ENCODE measurements around the gene IL34.

The IL34 gene

GRCh38 chr16:70689035-70689969 is 42.9 kb downstream of the IL34 start:
- no peak for DNase-seq (ENCODE audit: low read depth)

- DNase-seq (ENCODE audit: low read depth) = no peak
Observed at GRCh38 chr16:70689970-70690891, 43.9 kb downstream of the IL34 start.

GRCh38 chr16:70691223-70692129 is 45.1 kb downstream of the IL34 start:
- no peak for DNase-seq (ENCODE audit: low read depth)

- DNase-seq (ENCODE audit: low read depth) = no peak
Observed at GRCh38 chr16:70692130-70692872, 45.9 kb downstream of the IL34 start.

- no peak for DNase-seq (ENCODE audit: low read depth)
Observed at GRCh38 chr16:70692873-70693671, 46.7 kb downstream of the IL34 start.

- DNase-seq (ENCODE audit: low read depth) = no peak
Observed at GRCh38 chr16:70694088-70694867, 47.9 kb downstream of the IL34 start.

GRCh38 chr16:70694868-70695218 is 48.5 kb downstream of the IL34 start:
- DNase-seq (ENCODE audit: low read depth) = no peak

GRCh38 chr16:70695331-70696070 is 49.1 kb downstream of the IL34 start:
- no peak for DNase-seq (ENCODE audit: low read depth)

- no peak for DNase-seq (ENCODE audit: low read depth)
Observed at GRCh38 chr16:70696355-70696754, 50.0 kb downstream of the IL34 start.

GRCh38 chr16:70696952-70697593 is 50.7 kb downstream of the IL34 start:
- no peak for DNase-seq (ENCODE audit: low read depth)

- DNase-seq (ENCODE audit: low read depth) = no peak
Observed at GRCh38 chr16:70697594-70698170, 51.3 kb downstream of the IL34 start.

GRCh38 chr16:70698901-70699300 is 52.5 kb downstream of the IL34 start:
- no peak for DNase-seq (ENCODE audit: low read depth)

- no peak for DNase-seq (ENCODE audit: low read depth)
Observed at GRCh38 chr16:70699696-70700095, 53.3 kb downstream of the IL34 start.

- no peak for DNase-seq (ENCODE audit: low read depth)
Observed at GRCh38 chr16:70700101-70701020, 54.0 kb downstream of the IL34 start.

- DNase-seq (ENCODE audit: low read depth) = no peak
Observed at GRCh38 chr16:70701036-70701435, 54.7 kb downstream of the IL34 start.

GRCh38 chr16:70701596-70701995 is 55.2 kb downstream of the IL34 start:
- no peak for DNase-seq (ENCODE audit: low read depth)

- no peak for DNase-seq (ENCODE audit: low read depth)
Observed at GRCh38 chr16:70701998-70702397, 55.6 kb downstream of the IL34 start.

Measured in stimulated activated CD8-positive, alpha-beta memory T cell treated with anti-CD3 and anti-CD28 coated beads, Interleukin-7, amount 100 ng/mL, for 24 hours (primary cell).